ENCODE data around the gene FJX1. TPM values are rescaled to one million over a fixed set of nuclear protein-coding genes. Genes with fewer than 3 reads are reported as not detected.

Gene FJX1
- total and polyA plus RNA-seq, 2 experiments from 2014 or later: 9.4 to 16.1 TPM

DNA sequence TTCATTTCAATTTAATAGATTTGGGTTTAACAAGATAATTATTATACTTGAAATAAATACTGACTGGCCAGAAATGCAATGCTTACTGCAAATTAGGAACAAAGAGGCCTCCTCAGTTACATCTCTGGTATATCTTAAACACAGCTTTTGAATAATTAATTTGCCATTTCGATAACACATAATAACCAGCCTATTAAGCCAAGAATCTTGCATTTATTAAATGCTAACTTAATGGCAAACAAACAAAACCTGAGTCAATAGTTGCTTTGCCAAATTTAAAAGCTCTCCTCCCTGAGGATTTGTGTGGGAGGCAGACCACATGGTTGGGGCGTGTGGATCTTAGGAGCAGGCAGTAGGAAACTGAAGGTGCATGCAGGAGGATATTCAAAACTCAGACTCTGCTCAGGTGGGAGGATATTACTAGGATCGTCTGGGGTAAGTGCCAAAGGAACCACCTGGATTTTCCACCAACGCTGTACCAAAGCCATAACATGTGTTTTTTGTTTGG, 17.9 kb upstream of the FJX1 start:
- no peaks in the 10 kb centered on the region for H3K9me2 ChIP-seq (ENCODE audit: insufficient read depth)
- no peak for TF ChIP-seq EZH2phosphoT487 (IDR thresholded peaks at IDR 0.05; ENCODE audit: unreplicated experiment)
- no peak for TF ChIP-seq STAT1 (IDR thresholded peaks at IDR 0.05; ENCODE audit: unreplicated experiment)
- TF ChIP-seq, protein P1, sequence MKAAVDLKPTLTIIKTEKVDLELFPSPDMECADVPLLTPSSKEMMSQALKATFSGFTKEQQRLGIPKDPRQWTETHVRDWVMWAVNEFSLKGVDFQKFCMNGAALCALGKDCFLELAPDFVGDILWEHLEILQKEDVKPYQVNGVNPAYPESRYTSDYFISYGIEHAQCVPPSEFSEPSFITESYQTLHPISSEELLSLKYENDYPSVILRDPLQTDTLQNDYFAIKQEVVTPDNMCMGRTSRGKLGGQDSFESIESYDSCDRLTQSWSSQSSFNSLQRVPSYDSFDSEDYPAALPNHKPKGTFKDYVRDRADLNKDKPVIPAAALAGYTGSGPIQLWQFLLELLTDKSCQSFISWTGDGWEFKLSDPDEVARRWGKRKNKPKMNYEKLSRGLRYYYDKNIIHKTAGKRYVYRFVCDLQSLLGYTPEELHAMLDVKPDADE (IDR thresholded peaks at IDR 0.05): no peak
- no peak for TF ChIP-seq POLR2AphosphoS5 (IDR thresholded peaks at IDR 0.05; ENCODE audit: low read depth)
- TF ChIP-seq ZNF114 (CRISPR knock-in tag; IDR thresholded peaks at IDR 0.05): no peak
- no peaks in the 10 kb centered on the region for H3K4me1 ChIP-seq (ENCODE audit: insufficient read depth)
- no peak overlapping the region for H2AFZ ChIP-seq
- Mint-ChIP-seq H3K36me3 (ENCODE audit: low read depth) (no peaks in the 10 kb centered on the region), H3K27me3 (ENCODE audit: insufficient read depth, low read depth, poor library complexity) (no peaks in the 10 kb centered on the region), H3K4me3 (no peak overlapping the region), H3K9me3 (no peaks in the 10 kb centered on the region), H3K27ac (no peak overlapping the region), H3K4me1 (no peaks in the 10 kb centered on the region)
- H3K27me3 ChIP-seq (ENCODE audit: insufficient read depth): no peaks in the 10 kb centered on the region
- DNase-seq (ENCODE audit: low spot score) (no peak), ATAC-seq (no peak)
- H3K27ac ChIP-seq (ENCODE audit: low read depth): no peak overlapping the region
- H3K36me3 ChIP-seq (ENCODE audit: insufficient read depth): no peaks in the 10 kb centered on the region
- H3F3A ChIP-seq (replicated peaks; ENCODE audit: low read depth): no peaks in the 10 kb centered on the region
- no peaks in the 10 kb centered on the region for H3K79me2 ChIP-seq (replicated peaks; ENCODE audit: insufficient read depth)
- no peak overlapping the region for H3K4me2 ChIP-seq
- H4K20me1 ChIP-seq (replicated peaks; ENCODE audit: insufficient read depth): no peaks in the 10 kb centered on the region
- no peak overlapping the region for H3K4me3 ChIP-seq

- DNase-seq (ENCODE audit: low spot score): no peak
- Histone ChIP-seq H3F3A (replicated peaks; ENCODE audit: low read depth) (no peaks in the 10 kb centered on the region), H3K4me1 (ENCODE audit: insufficient read depth) (no peaks in the 10 kb centered on the region), H3K4me2 (no peak overlapping the region), H3K27me3 (ENCODE audit: insufficient read depth) (no peaks in the 10 kb centered on the region), H3K36me3 (ENCODE audit: insufficient read depth) (no peaks in the 10 kb centered on the region), H3K4me3 (no peak overlapping the region), H3K9me2 (ENCODE audit: insufficient read depth) (no peaks in the 10 kb centered on the region), H3K79me2 (replicated peaks; ENCODE audit: insufficient read depth) (no peaks in the 10 kb centered on the region), H2AFZ (no peak overlapping the region), H3K27ac (ENCODE audit: low read depth) (no peak overlapping the region), H4K20me1 (replicated peaks; ENCODE audit: insufficient read depth) (no peaks in the 10 kb centered on the region)
- Mint-ChIP-seq H3K4me3 (no peak overlapping the region), H3K9me3 (no peaks in the 10 kb centered on the region), H3K4me1 (no peaks in the 10 kb centered on the region), H3K36me3 (ENCODE audit: low read depth) (no peaks in the 10 kb centered on the region), H3K27ac (no peak overlapping the region), H3K27me3 (ENCODE audit: insufficient read depth, low read depth, poor library complexity) (no peaks in the 10 kb centered on the region)
- no peak for ATAC-seq
- TF ChIP-seq POLR2AphosphoS5 (IDR thresholded peaks at IDR 0.05; ENCODE audit: low read depth): no peak
- no peak for TF ChIP-seq STAT1 (IDR thresholded peaks at IDR 0.05; ENCODE audit: unreplicated experiment)
- TF ChIP-seq, protein P1 (IDR thresholded peaks at IDR 0.05): no peak
- no peak for TF ChIP-seq NANOG (IDR thresholded peaks at IDR 0.05; ENCODE audit: borderline replicate concordance)
- TF ChIP-seq CREB1 (CRISPR knock-in tag; IDR thresholded peaks at IDR 0.05; ENCODE audit: low read depth): no peak
- no peak for TF ChIP-seq REST (IDR thresholded peaks at IDR 0.05; ENCODE audit: unreplicated experiment)
- no peak for TF ChIP-seq ZNF331 (CRISPR knock-in tag; IDR thresholded peaks at IDR 0.05; ENCODE audit: low read depth)
- TF ChIP-seq JUNB (IDR thresholded peaks at IDR 0.05; ENCODE audit: unreplicated experiment): no peak
Measured at GRCh38 chr11:35602160-35602793, 16.0 kb upstream of the FJX1 start.

Measured in GM23338 (cell line).